Activated T-helper 1 cell treated with anti-CD3 and anti-CD28 coated beads, Interleukin-12 subunit alpha, Interleukin-12 subunit beta, Interleukin-2, Interleukin-4 antibody, amounts not matched to agents 30 ng/mL and 10 ng/mL and 1 ng/mL, durations not matched to agents 14 hours and 24 hours and 36 hours (primary cell): ENCODE data around the gene MGRN1. TPM values are rescaled to one million over a fixed set of nuclear protein-coding genes. Genes with fewer than 3 reads are reported as not detected.

Experiments
- DNase-seq: peaks from one replicate; pipeline ENCODE4 v3.0.0; 2021; ENCODE audit warnings: low spot score
- H3K27ac Mint-ChIP-seq: one replicate; pipeline ENCODE4 v1.8.0; 2021; ENCODE audit warnings: mild to moderate bottlenecking, mixed read lengths
- H3K27me3 Mint-ChIP-seq: one replicate; pipeline ENCODE4 v1.8.0; 2022; ENCODE audit warnings: mild to moderate bottlenecking, moderate library complexity, mixed read lengths; ENCODE audit not compliant: insufficient read depth
- H3K36me3 Mint-ChIP-seq: one replicate; pipeline ENCODE4 v1.8.0; 2021; ENCODE audit warnings: low read depth, mixed read lengths
- H3K4me1 Mint-ChIP-seq: one replicate; pipeline ENCODE4 v1.8.0; 2021; ENCODE audit warnings: low read depth, mixed read lengths
- H3K4me3 Mint-ChIP-seq: one replicate; pipeline ENCODE4 v1.8.0; 2021; ENCODE audit warnings: mild to moderate bottlenecking, moderate library complexity, mixed read lengths
- H3K9me3 Mint-ChIP-seq: one replicate; pipeline ENCODE4 v1.8.0; 2021; ENCODE audit warnings: mixed read lengths
- intact Hi-C: fragments of 100-400 bp; cut with micrococcal nuclease; formaldehyde crosslinking; loops from one replicate; pipeline ENCODE4 v1.15.1; 2024
- total RNA-seq: library from RNA; stranded (reverse); gene quantifications from 2 replicates; pipeline ENCODE4 v1.2.3, GENCODE V29; 2022

Gene MGRN1
- total RNA-seq, 1 donor from 2014 or later, result 110 TPM

DNA sequence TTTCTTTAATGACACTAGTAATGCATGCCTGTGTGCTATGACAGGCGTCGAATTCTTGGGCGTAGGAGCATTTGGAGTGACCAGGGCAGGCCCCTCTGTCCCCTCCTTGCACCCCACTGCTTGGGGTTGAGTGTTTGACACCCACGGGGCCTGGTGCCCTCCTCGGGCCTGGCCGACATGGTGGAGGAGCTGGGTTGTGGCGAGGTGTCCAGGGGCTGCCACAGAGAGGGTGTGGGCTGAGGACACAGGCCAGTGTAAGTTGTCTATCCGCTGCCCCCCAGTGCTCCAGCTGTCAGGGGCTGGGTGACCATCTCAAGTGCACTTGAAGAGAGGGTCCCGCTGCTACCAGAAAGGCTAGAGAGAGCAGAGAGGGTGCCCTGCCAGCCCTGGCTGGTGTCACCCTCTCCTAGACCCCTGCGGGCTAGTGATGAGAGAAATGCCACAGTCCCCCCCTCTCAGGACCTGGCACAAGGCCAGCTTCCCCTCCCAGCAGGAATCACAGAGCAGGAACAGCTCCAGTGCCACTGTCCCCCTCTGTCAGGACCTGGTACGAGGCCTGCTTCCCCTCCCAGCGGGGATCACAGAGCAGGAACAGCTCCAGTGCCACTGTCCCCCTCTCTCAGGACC, 30.5 kb downstream of the MGRN1 start:
- no peak overlapping the region for H3K27ac Mint-ChIP-seq
- peaks cover 22% of the 10 kb centered on the region for H3K36me3 Mint-ChIP-seq
- no peak for DNase-seq
- H3K27me3 Mint-ChIP-seq, result no peaks in the 10 kb centered on the region
- H3K9me3 Mint-ChIP-seq, result no peaks in the 10 kb centered on the region
- intact Hi-C loops, result no loop called here
- no peak overlapping the region for H3K4me3 Mint-ChIP-seq
- peaks cover 14% of the 10 kb centered on the region for H3K4me1 Mint-ChIP-seq

DNA sequence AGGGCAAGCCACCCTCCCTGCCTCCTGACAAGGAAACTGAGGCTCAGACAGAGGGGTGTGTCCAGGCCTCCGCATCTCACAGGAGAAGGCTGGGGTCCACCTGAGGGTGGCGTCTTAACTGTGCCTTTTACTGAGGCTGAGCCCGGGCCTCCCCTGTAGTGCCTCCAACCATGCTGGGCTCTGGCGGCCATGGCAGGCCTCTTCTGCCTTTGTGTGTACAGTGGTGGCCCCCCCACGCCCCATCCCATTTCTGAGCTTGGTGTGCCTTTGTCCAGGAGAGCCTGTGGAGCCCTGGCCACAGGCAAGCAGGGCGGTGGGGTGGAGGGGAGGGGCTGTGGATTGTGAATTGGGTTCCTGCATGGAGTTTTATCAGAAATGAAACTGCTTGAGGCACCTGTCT, 31.2 kb downstream of the MGRN1 start:
- peaks cover 17% of the 10 kb centered on the region for H3K36me3 Mint-ChIP-seq
- no peaks in the 10 kb centered on the region for H3K27me3 Mint-ChIP-seq
- no peak overlapping the region for H3K4me3 Mint-ChIP-seq
- peaks cover 15% of the 10 kb centered on the region for H3K4me1 Mint-ChIP-seq
- DNase-seq, result no peak
- no peaks in the 10 kb centered on the region for H3K9me3 Mint-ChIP-seq
- H3K27ac Mint-ChIP-seq, result no peak overlapping the region
- intact Hi-C loops, result no loop called here

DNA sequence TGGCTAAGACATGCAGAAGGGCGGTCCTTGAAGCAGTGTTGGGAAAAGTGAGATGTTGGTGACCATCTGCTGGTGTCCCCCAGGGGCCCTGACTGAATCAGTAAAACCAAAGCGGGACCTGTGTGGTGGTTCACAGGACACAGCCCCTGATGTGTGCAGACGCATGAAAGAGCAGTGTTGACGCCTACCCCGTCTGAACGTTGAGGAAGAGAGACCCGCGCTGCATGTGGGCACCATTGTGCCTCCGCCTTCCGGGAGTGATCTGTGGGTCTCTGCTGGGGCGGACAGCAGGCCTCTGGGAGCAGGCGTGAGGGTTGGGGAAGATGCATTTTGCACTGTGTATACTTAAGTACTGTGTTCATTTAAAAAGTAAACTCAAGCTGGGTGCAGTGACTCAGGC, 31.6 kb downstream of the MGRN1 start:
- Mint-ChIP-seq H3K27me3 (no peaks in the 10 kb centered on the region), H3K9me3 (no peaks in the 10 kb centered on the region), H3K4me1 (peaks cover 19% of the 10 kb centered on the region), H3K4me3 (no peak overlapping the region), H3K36me3 (peaks cover 13% of the 10 kb centered on the region), H3K27ac (no peak overlapping the region)
- DNase-seq, result no peak
- intact Hi-C loops, result no loop called here

DNA sequence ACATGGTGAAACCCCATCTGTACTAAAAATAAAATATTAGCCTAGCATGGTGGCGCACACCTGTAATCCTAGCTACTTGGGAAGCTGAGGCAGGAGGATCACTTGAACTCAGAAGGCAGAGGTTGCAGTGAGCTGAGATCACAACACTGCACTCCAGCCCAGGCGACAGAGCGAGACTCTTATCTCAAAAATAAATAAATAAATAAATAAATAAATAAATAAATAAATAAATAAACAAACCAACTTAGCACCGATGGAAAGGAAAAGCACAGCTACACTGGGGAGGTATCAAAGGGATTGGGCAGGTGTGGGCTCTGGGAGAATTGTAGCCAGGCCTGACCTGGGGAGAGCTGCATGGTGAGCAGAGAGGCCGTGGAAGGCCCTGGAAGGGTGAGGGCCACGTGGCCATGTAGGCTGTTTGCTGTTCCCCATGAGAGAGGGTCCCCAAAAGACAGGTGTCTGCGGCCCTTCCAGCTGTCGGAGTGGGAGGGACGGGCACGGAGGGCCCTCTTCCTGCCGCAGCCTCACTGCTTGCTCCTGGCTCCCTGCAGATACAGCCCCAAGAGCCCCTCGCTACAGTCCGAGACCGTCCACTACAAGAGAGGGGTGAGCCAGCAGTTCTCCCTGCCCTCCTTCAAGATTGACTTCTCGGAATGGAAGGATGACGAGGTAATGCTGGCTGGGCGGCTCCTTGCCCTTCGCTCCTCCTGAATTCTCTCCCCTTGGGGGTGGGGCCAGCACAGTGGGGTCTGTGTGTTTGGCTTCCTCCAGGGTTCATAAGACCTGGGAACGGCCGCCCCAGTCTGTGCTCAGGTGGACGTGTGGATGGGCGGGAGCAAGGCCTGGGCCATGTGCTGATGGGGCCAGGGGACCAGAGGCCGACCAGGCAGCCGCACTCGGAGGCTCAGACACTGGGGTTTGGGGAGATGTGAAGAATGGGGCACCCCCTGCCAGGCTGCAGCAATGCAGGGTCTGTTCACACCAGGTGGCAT, 32.4 kb downstream of the MGRN1 start:
- no peak overlapping the region for H3K27ac Mint-ChIP-seq
- intact Hi-C loops, result no loop called here
- H3K9me3 Mint-ChIP-seq, result no peaks in the 10 kb centered on the region
- no peak overlapping the region for H3K4me3 Mint-ChIP-seq
- peaks cover 19% of the 10 kb centered on the region for H3K4me1 Mint-ChIP-seq
- DNase-seq, result no peak
- H3K27me3 Mint-ChIP-seq, result no peaks in the 10 kb centered on the region
- peaks cover 9% of the 10 kb centered on the region for H3K36me3 Mint-ChIP-seq

DNA sequence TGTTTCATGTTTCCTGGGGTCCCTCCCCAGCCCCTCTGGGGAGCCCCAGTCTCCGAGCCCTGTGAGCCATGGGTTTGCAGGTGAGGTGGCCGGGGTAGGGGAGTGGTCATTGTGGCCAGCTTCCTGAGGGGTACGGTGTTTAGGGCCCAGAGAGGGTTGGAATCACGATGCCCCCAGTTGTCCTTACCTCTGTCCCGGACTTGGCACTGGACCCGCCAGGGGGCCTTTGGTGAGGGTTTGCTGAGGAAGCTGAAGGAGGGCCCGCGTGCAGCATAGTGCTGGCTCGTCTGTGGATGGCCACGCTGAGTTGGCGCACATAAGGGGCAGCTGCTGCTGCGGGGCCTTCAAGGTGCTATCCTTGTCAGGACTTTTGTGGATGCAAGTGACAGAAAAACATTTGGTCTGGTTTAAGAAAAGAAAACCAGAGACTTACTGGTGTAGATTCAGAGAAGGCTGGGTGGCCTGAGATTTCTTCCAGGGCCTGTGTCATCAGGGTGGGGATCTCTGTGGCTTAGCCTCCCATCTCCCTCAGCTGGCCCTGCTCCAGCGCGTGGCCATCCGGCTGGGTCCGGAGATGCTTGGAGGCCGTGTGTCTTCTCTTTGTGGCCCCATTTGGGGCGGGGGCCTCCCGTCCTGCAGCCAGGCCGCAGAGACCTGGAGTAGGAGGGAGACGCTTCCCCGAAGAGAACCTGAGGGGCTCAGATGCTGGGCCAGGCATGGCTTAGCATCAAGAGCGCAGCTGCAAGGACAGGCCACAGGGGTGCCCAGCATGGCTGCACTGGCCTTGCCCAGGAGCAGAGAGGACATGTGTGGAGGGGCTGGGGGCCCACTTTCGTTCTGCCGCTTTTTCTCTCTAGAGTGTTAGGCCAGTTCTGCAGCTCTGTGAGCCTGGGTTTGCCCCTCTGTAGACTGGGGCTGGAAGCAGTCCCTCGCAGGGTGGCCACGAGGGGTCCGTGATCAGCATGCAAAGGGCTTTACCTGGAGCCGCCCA, 35.0 kb downstream of the MGRN1 start:
- DNase-seq, result no peak
- Mint-ChIP-seq H3K36me3 (peaks cover 11% of the 10 kb centered on the region), H3K4me3 (peak overlapping the region; percentile 35), H3K9me3 (no peaks in the 10 kb centered on the region), H3K27me3 (no peaks in the 10 kb centered on the region), H3K27ac (peak overlapping the region; percentile 88), H3K4me1 (peaks cover 40% of the 10 kb centered on the region)
- intact Hi-C loops, result loop anchor here (1.0 to 2.0 kb wide), 4 partner anchors 10 to 45 kb away; partner anchors contain the start of genes MGRN1 and UBALD1

DNA sequence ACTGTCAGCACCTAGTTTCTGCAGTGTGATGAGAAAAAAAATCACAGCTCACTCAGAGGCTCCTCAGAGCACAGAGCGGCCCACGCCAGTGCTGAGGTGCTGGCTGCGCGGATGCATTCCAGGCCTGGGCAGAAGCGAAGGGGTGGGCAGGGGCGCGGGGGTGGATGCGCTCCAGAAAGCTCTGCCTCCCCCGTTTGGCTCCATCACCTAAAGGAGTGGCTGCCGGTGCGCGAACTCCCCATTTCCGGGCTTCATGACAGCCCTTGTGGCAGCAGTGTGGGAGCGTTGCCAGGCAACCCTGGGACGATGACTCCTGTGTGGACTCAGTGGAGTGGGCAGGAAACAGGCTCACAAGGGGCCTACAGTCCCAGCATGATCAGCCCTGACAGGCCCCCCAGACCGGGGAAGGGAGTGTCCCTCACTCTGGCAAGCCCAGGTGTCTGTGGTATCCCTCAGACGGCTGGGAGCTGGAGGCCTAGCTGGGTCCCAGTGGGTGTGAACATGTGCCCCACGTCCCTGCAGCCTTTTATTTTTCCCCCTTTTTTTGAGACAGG, 35.9 kb downstream of the MGRN1 start:
- H3K4me3 Mint-ChIP-seq, result peak overlapping the region; percentile 54
- peaks cover 44% of the 10 kb centered on the region for H3K4me1 Mint-ChIP-seq
- peaks cover 12% of the 10 kb centered on the region for H3K36me3 Mint-ChIP-seq

DNA sequence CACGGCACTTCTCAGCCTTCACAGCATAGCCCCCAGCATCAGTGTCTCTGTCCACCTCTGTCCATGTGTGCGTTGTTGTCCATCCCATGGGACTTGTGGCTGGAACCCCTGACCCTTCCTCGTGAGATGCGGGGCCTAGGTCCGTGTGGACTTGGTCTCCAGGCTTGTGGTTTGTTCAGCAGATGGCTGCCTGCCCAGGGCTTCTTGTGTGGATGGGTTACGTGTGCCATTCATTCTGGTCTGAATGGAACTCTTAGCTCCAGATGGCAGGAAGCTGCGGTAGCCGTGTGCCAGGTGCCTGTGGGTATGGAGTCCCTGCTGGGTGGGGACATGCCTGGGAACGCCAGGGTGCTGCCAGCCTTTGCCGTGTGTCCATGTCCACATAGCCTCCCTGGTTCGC, 37.0 kb downstream of the MGRN1 start:
- Mint-ChIP-seq H3K4me1 (peaks cover 44% of the 10 kb centered on the region), H3K27me3 (no peaks in the 10 kb centered on the region), H3K4me3 (no peak overlapping the region), H3K9me3 (no peaks in the 10 kb centered on the region), H3K36me3 (peaks cover 8% of the 10 kb centered on the region), H3K27ac (peak overlapping the region; percentile 52)
- no peak for DNase-seq
- intact Hi-C loops, result loop anchor here (2.0 kb wide), 1 partner anchor 15 kb away; no protein-coding TSS in a partner anchor

More for the DNA sequence above, 35.9 kb downstream of the MGRN1 start:
- Mint-ChIP-seq H3K27ac (peak overlapping the region; percentile 88), H3K27me3 (no peaks in the 10 kb centered on the region), H3K9me3 (no peaks in the 10 kb centered on the region)
- peak; percentile 60 for DNase-seq
- intact Hi-C loops, result loop anchor here (1.0 to 2.0 kb wide), 4 partner anchors 9 to 46 kb away; partner anchors contain the start of genes MGRN1 and UBALD1

DNA sequence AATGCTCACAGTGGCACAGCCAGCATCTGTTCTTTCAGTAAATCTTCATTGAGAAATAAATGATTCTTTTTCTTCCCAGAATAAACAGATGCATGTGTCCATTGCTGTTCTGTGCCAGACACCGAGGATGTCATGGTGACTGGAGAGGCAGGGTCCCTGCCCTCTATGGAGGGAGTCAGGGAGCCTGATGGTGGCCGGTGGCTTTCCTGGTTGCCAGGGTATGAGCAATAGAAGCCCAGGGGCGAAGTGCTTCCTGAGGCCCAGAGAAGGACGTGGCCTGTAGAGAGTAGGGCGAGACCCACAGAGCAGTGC, 38.8 kb downstream of the MGRN1 start:
- Mint-ChIP-seq H3K9me3 (no peaks in the 10 kb centered on the region), H3K36me3 (peaks cover 11% of the 10 kb centered on the region), H3K27me3 (no peaks in the 10 kb centered on the region), H3K27ac (peak overlapping the region; percentile 92), H3K4me3 (peak overlapping the region; percentile 61), H3K4me1 (peaks cover 44% of the 10 kb centered on the region)
- intact Hi-C loops, result no loop called here
- no peak for DNase-seq

DNA sequence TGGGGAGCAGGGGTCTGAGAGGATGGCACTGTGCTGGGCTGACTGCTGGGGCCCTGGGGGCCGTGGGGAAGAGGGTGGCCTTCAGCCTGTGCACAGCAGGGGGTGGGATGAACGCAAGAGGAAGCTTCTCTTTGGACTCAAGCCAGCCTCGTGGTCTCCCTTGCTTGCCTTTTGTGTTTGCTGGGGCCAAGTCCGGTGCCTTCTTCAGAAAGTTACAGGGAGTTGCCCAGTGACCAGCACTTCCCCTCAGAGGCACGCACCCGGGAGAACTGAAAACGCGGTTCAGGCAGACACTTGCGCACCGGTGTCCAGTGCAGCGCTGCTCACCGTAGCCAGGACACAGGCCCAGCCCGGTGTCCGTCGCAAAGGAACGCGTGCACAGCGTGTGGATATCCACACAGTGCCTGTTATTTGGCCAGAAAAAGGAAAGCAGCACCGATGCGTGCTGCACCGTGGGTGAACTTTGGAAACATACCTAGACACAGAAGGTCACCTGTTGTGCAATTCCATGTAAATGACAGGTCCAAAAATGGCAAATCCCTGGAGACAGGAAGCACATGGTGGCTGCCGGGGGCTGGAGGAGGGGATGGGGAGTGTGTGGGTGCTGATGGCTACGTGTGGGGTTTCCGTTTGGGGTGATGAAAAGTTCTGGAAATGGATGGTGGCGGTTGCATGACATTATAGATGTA, 39.3 kb downstream of the MGRN1 start:
- H3K4me1 Mint-ChIP-seq, result peaks cover 44% of the 10 kb centered on the region
- peak overlapping the region; percentile 92 for H3K27ac Mint-ChIP-seq
- peaks cover 11% of the 10 kb centered on the region for H3K36me3 Mint-ChIP-seq
- no peaks in the 10 kb centered on the region for H3K27me3 Mint-ChIP-seq
- peak overlapping the region; percentile 62 for H3K4me3 Mint-ChIP-seq
- no peaks in the 10 kb centered on the region for H3K9me3 Mint-ChIP-seq
- intact Hi-C loops, result no loop called here
- no peak for DNase-seq

DNA sequence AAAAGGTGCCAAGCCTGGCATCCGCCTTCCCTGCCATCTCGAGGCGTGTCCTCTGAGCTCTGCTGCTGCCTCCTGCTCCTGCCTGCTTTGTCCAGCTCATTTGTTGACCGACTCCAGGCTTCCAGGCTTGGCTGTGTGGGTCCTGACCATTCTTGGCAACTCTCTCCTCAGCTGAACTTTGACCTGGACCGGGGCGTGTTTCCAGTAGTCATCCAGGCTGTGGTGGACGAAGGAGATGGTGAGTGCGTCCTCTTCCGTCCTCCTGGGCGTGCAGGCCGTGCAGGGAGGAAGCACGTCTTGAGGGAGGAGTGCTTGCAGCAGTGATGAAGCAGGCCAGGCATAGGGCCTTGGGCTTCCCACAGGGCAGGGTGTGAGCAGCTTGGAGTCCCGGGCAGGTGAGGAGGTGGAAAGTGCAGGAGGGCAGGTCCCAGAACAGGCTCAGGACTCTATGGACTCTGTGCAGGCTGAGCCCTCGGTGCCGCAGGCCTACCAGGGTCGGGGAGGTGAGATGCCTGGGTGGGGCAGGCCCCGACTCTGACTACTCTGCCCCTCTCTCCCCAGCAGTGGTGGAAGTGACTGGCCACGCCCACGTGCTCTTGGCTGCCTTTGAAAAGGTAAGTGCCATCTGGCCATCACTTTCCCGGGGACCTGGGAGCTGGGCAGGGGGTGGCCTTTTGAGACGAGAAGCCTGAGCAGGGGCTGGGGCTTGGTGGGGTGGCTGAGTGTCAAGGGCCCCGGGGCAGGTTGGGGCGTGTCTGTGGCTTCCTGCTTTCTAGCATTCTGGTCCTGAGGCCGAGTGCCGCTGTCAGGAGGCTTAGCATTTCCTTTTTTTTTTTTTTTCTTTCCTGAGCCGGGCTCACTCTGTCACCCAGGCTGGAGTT, 40.2 kb downstream of the MGRN1 start:
- no peaks in the 10 kb centered on the region for H3K9me3 Mint-ChIP-seq
- H3K27me3 Mint-ChIP-seq, result no peaks in the 10 kb centered on the region
- H3K4me3 Mint-ChIP-seq, result peak overlapping the region; percentile 62
- peaks cover 39% of the 10 kb centered on the region for H3K4me1 Mint-ChIP-seq
- intact Hi-C loops, result loop anchor here (1.0 kb wide), 1 partner anchor 12 kb away; no protein-coding TSS in a partner anchor
- DNase-seq, result peak; percentile 68
- H3K27ac Mint-ChIP-seq, result peak overlapping the region; percentile 92
- H3K36me3 Mint-ChIP-seq, result peaks cover 15% of the 10 kb centered on the region

DNA sequence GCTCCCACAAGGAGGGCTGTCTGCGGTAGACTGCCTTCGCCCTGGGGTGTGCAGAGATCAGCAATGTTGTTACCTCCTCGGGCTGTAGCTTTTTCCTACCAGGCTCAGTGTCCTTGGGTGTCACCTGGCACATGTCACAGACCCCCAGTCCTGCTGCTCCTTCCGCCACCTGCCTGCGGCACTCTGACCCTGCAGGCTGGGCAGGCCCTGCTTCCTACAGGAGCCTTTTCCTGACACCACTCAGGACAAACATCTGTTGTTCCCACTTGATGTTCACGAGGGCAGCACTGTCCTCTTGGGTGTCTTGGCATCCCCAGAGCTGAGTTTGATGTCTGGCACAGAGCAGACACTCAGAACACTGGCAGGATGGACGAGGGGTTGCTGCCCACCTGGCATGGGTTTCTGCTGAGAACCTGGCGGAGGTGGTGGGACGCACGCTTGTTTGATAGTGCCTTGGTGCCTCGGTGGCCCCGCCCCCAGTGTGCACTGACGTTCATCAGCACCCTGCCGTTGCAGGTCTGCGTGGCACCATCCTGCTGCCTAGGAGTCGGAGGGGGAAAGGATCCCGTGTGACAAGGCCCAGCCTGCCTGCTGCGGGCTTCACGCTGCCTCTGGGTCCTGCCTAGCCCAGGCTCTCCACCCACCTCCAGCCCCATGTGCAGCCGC, 42.0 kb downstream of the MGRN1 start:
- H3K4me1 Mint-ChIP-seq, result peaks cover 25% of the 10 kb centered on the region
- H3K27me3 Mint-ChIP-seq, result no peaks in the 10 kb centered on the region
- intact Hi-C loops, result no loop called here
- no peak overlapping the region for H3K4me3 Mint-ChIP-seq
- DNase-seq, result no peak
- no peaks in the 10 kb centered on the region for H3K9me3 Mint-ChIP-seq
- H3K27ac Mint-ChIP-seq, result no peak overlapping the region
- H3K36me3 Mint-ChIP-seq, result peaks cover 15% of the 10 kb centered on the region
